SK-N-SH treated with all-trans-retinoic acid at 6 μM for 48 hours (cell line): ENCODE data around the gene SLC25A18.

ENCODE experiments used
- ATAC-seq: fragments of 200-7000 bp; cut with Tn5 transposase; 3 replicates; pipeline ENCODE4 v1.9.1; 2020; ENCODE audit warnings: mild to moderate bottlenecking, moderate library complexity
- ARNTL ChIP-seq: fragments of 450-650 bp; formaldehyde crosslinking; IDR thresholded peaks from 2 replicates; pipeline ENCODE4 v1.5.0; 2020; ENCODE audit warnings: low read depth, mild to moderate bottlenecking, moderate library complexity, borderline replicate concordance
- BACH2 ChIP-seq: fragments of 250-450 bp; sonication (Bioruptor Pico); IDR thresholded peaks from 2 replicates; pipeline ENCODE4 v1.9.0; 2021; ENCODE audit warnings: mild to moderate bottlenecking, borderline replicate concordance
- CREB5 ChIP-seq: fragments of 250-450 bp; sonication (Bioruptor Pico); IDR thresholded peaks from 2 replicates; pipeline ENCODE4 v1.5.1; 2020; ENCODE audit warnings: low read depth, mild to moderate bottlenecking, moderate library complexity
- CSRNP3 ChIP-seq: fragments of 250-450 bp; sonication (Bioruptor Pico); IDR thresholded peaks from 2 replicates; pipeline ENCODE4 v1.5.1; 2021; ENCODE audit warnings: mild to moderate bottlenecking, moderate library complexity
- ESRRG ChIP-seq: fragments of 250-450 bp; sonication (Bioruptor Pico); IDR thresholded peaks from 2 replicates; pipeline ENCODE4 v1.6.1; 2021; ENCODE audit warnings: mild to moderate bottlenecking
- GLIS3 ChIP-seq: fragments of 250-450 bp; sonication (Bioruptor Pico); IDR thresholded peaks from 2 replicates; pipeline ENCODE4 v1.5.0; 2020; ENCODE audit warnings: mild to moderate bottlenecking, moderate library complexity
- ISL1 ChIP-seq: fragments of 250-450 bp; sonication (Bioruptor Pico); IDR thresholded peaks from 2 replicates; pipeline ENCODE4 v2.1.2; 2022; ENCODE audit warnings: mild to moderate bottlenecking, moderate library complexity
- OSR1 ChIP-seq: fragments of 250-450 bp; sonication (Bioruptor Pico); IDR thresholded peaks from 2 replicates; pipeline ENCODE4 v1.8.0; 2022; ENCODE audit warnings: moderate library complexity, mild to moderate bottlenecking, inconsistent platforms
- PPARA ChIP-seq: fragments of 250-450 bp; sonication (Bioruptor Pico); IDR thresholded peaks from 2 replicates; pipeline ENCODE4 v1.5.0; 2020; ENCODE audit warnings: mild to moderate bottlenecking, borderline replicate concordance
- RARB ChIP-seq: fragments of 250-450 bp; sonication (Bioruptor Pico); IDR thresholded peaks from 2 replicates; pipeline ENCODE4 v1.8.0; 2021; ENCODE audit warnings: mild to moderate bottlenecking, moderate library complexity
- SNAI2 ChIP-seq: fragments of 250-450 bp; sonication (Bioruptor Pico); IDR thresholded peaks from 2 replicates; pipeline ENCODE4 v1.5.0; 2020; ENCODE audit warnings: mild to moderate bottlenecking, moderate library complexity
- TCF4 ChIP-seq: fragments of 250-450 bp; sonication (Bioruptor Pico); IDR thresholded peaks from 2 replicates; pipeline ENCODE4 v1.8.0; 2021; ENCODE audit warnings: mild to moderate bottlenecking, moderate library complexity, borderline replicate concordance
- TOX ChIP-seq: fragments of 250-450 bp; sonication (Bioruptor Pico); IDR thresholded peaks from 2 replicates; pipeline ENCODE4 v1.8.0; 2021; ENCODE audit warnings: mild to moderate bottlenecking, moderate library complexity, borderline replicate concordance
- ZC3H10 ChIP-seq: fragments of 250-450 bp; sonication (Bioruptor Pico); IDR thresholded peaks from 2 replicates; pipeline ENCODE4 v1.5.1; 2021; ENCODE audit warnings: mild to moderate bottlenecking, moderate library complexity
- ZFP3 ChIP-seq: fragments of 250-450 bp; sonication (Bioruptor Pico); IDR thresholded peaks from 2 replicates; pipeline ENCODE4 v1.5.0; 2020; ENCODE audit warnings: mild to moderate bottlenecking, moderate library complexity
- ZFP30 ChIP-seq: fragments of 450-650 bp; formaldehyde crosslinking; IDR thresholded peaks from 2 replicates; pipeline ENCODE4 v1.5.0; 2022; ENCODE audit warnings: mild to moderate bottlenecking, moderate library complexity
- ZNF565 ChIP-seq: fragments of 450-650 bp; formaldehyde crosslinking; conservative IDR thresholded peaks from 2 replicates; pipeline ENCODE4 v1.5.0; 2020; ENCODE audit warnings: low read depth, mild to moderate bottlenecking, moderate library complexity
- ZNF70 ChIP-seq: fragments of 450-650 bp; formaldehyde crosslinking; IDR thresholded peaks from 2 replicates; pipeline ENCODE4 v1.5.0; 2020; ENCODE audit warnings: mild to moderate bottlenecking, moderate library complexity
- ZNF8 ChIP-seq: fragments of 450-650 bp; formaldehyde crosslinking; IDR thresholded peaks from 2 replicates; pipeline ENCODE4 v1.5.0; 2020; ENCODE audit warnings: mild to moderate bottlenecking, moderate library complexity
- TF ChIP-seq, protein P1 (sequence below): fragments of 250-450 bp; sonication (Bioruptor Pico); IDR thresholded peaks from 2 replicates; pipeline ENCODE4 v1.8.0; 2021; ENCODE audit warnings: low read depth, mild to moderate bottlenecking, moderate library complexity, borderline replicate concordance
- TF ChIP-seq, protein P2 (sequence below): fragments of 250-450 bp; sonication (Bioruptor Pico); IDR thresholded peaks from 2 replicates; pipeline ENCODE4 v1.5.0; 2020; ENCODE audit warnings: mild to moderate bottlenecking, moderate library complexity
- TF ChIP-seq, protein P3 (sequence below): fragments of 250-450 bp; sonication (Bioruptor Pico); IDR thresholded peaks from 2 replicates; pipeline ENCODE4 v1.8.0; 2020; ENCODE audit warnings: mild to moderate bottlenecking, moderate library complexity, borderline replicate concordance

SLC25A18 gene

DNA sequence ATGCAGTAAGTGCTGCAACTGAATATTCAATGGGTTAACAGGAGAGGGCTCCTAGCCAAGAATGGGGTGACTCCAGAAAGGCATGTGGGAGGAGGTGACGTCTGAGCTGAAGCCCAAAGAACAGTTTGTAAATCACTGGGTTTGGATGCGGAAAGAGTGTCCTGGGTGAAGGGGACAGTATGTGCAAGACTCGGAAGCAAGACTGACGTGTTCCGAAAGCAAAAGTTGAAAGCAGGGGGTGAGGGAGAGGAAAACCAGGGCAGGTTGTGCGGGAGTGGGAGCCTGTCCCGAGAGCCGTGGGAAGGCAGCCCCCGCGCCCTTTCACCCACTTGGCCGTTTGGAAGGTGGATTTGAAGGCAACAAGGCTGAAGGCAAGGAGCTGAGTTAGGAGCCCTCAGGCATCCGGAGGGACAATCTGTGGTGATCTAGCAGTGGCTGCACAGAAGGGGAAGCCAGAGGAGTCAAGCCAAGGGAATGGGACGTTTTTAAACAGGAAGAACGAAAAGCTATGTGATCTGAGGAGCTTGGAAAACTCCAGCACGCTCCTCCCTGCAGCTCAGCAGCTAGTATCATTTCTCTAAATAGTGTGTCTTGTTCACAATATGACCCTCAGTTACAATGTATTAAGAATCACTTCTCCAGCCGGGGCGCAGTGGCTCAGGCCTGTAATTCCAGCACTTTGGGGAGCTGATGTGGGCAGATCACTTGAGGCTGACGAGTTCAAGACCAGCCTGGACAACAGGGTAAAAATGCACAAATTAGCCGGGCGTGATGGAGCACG, 7.7 kb downstream of the SLC25A18 start (continued):
- TF ChIP-seq, protein P1, sequence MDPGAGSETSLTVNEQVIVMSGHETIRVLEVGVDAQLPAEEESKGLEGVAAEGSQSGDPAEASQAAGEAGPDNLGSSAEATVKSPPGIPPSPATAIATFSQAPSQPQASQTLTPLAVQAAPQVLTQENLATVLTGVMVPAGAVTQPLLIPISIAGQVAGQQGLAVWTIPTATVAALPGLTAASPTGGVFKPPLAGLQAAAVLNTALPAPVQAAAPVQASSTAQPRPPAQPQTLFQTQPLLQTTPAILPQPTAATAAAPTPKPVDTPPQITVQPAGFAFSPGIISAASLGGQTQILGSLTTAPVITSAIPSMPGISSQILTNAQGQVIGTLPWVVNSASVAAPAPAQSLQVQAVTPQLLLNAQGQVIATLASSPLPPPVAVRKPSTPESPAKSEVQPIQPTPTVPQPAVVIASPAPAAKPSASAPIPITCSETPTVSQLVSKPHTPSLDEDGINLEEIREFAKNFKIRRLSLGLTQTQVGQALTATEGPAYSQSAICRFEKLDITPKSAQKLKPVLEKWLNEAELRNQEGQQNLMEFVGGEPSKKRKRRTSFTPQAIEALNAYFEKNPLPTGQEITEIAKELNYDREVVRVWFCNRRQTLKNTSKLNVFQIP (CRISPR knock-in tag): no peak
- TF ChIP-seq ESRRG: no peak
- no peak for TF ChIP-seq SNAI2 (CRISPR knock-in tag)
- no peak for TF ChIP-seq OSR1 (CRISPR knock-in tag)
- TF ChIP-seq ZNF565: no peak
- no peak for TF ChIP-seq ARNTL
- TF ChIP-seq CSRNP3: no peak
- TF ChIP-seq CREB5 (CRISPR knock-in tag): no peak
- no peak for TF ChIP-seq ZFP30 (CRISPR knock-in tag)
- no peak for TF ChIP-seq ZNF70 (CRISPR knock-in tag)

DNA sequence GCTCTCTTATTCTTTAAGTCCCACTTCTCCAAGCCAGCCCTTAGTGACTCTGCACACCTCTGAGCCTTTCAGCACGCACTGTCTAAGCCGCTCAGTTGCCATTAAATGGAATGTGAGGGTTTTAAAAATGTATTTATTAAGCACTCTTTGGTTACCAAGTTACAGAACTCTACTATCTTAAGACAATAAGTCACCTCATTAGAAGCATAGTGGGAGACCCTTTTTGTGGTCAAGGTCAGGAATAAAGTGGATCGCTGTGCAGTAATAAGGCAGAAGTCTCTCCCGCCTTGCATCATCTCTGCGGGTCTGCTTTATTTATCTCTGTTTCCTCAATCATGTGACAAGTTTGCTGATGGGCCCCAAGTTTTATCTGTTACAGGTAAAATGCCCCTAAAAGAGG, 11.9 kb downstream of the SLC25A18 start:
- ATAC-seq: no peak
- TF ChIP-seq ZNF565: no peak
- no peak for TF ChIP-seq ARNTL
- no peak for TF ChIP-seq ZC3H10
- TF ChIP-seq, protein P2, sequence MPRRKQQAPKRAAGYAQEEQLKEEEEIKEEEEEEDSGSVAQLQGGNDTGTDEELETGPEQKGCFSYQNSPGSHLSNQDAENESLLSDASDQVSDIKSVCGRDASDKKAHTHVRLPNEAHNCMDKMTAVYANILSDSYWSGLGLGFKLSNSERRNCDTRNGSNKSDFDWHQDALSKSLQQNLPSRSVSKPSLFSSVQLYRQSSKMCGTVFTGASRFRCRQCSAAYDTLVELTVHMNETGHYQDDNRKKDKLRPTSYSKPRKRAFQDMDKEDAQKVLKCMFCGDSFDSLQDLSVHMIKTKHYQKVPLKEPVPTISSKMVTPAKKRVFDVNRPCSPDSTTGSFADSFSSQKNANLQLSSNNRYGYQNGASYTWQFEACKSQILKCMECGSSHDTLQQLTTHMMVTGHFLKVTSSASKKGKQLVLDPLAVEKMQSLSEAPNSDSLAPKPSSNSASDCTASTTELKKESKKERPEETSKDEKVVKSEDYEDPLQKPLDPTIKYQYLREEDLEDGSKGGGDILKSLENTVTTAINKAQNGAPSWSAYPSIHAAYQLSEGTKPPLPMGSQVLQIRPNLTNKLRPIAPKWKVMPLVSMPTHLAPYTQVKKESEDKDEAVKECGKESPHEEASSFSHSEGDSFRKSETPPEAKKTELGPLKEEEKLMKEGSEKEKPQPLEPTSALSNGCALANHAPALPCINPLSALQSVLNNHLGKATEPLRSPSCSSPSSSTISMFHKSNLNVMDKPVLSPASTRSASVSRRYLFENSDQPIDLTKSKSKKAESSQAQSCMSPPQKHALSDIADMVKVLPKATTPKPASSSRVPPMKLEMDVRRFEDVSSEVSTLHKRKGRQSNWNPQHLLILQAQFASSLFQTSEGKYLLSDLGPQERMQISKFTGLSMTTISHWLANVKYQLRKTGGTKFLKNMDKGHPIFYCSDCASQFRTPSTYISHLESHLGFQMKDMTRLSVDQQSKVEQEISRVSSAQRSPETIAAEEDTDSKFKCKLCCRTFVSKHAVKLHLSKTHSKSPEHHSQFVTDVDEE: no peak
- TF ChIP-seq, protein P1 (CRISPR knock-in tag): no peak
- no peak for TF ChIP-seq ZFP3 (CRISPR knock-in tag)
- TF ChIP-seq GLIS3 (CRISPR knock-in tag): no peak
- TF ChIP-seq BACH2 (CRISPR knock-in tag): no peak
- TF ChIP-seq TCF4 (CRISPR knock-in tag): no peak
- TF ChIP-seq ISL1: no peak
- TF ChIP-seq TOX (CRISPR knock-in tag): no peak
- TF ChIP-seq, protein P3, sequence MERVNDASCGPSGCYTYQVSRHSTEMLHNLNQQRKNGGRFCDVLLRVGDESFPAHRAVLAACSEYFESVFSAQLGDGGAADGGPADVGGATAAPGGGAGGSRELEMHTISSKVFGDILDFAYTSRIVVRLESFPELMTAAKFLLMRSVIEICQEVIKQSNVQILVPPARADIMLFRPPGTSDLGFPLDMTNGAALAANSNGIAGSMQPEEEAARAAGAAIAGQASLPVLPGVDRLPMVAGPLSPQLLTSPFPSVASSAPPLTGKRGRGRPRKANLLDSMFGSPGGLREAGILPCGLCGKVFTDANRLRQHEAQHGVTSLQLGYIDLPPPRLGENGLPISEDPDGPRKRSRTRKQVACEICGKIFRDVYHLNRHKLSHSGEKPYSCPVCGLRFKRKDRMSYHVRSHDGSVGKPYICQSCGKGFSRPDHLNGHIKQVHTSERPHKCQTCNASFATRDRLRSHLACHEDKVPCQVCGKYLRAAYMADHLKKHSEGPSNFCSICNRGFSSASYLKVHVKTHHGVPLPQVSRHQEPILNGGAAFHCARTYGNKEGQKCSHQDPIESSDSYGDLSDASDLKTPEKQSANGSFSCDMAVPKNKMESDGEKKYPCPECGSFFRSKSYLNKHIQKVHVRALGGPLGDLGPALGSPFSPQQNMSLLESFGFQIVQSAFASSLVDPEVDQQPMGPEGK (CRISPR knock-in tag): no peak
- TF ChIP-seq CSRNP3: no peak
- no peak for TF ChIP-seq CREB5 (CRISPR knock-in tag)
- TF ChIP-seq PPARA (CRISPR knock-in tag): no peak
- TF ChIP-seq ZNF8: no peak
- TF ChIP-seq SNAI2 (CRISPR knock-in tag): no peak
- TF ChIP-seq ZFP30 (CRISPR knock-in tag): no peak
- no peak for TF ChIP-seq ZNF70 (CRISPR knock-in tag)
- no peak for TF ChIP-seq RARB
